ENCODE data around the gene FEN1.

The FEN1 gene

DNA sequence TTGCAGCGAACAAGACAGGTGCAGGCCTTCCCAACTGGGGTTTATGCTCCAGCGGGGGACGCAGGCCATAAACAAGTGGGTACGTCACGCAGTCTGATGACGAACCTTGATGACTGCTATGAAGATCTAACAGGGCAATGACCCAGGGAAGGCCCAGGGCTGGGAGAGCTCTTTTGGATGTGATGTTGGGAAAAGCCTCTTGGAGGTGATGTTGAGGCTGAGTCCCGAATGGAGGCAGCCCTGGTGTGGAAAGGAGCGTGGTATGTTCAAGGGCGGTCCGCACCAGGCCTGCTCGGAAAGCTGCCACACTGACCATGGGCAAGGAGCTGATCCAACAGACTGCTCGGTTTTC is 41.2 kb downstream of the FEN1 start:
- H3K4me3 ChIP-seq (ENCODE audit: low read length in 2 of 2): no peak overlapping the region
- H2BK12ac ChIP-seq (ENCODE audit: low read length): no peak overlapping the region
- H4K91ac ChIP-seq (ENCODE audit: low read depth, low read length, poor library complexity): no peak overlapping the region
- H3K18ac ChIP-seq (ENCODE audit: low read length): no peak overlapping the region
- WGBS, 2 donors (ENCODE audit: extremely low coverage in 2 of 2, insufficient read length in 2 of 2, insufficient replicate concordance in 1 of 2): no CpG with 5 or more reads among the region's 12 CpGs
- no peak overlapping the region for H2AFZ ChIP-seq (ENCODE audit: low read length)
- no peak overlapping the region for H2AK5ac ChIP-seq (ENCODE audit: low read depth, low read length)
- peak overlapping the region; percentile 38 for H3K9ac ChIP-seq (ENCODE audit: low read depth, low read length, poor library complexity)
- peaks cover 39 to 55% of the 10 kb centered on the region in 2 donors for H3K4me1 ChIP-seq (ENCODE audit: control insufficient read depth in 2 of 2, insufficient read depth in 1 of 2, low read depth in 1 of 2, low read length in 2 of 2)
- peaks cover 21% of the 10 kb centered on the region for H3K79me1 ChIP-seq (ENCODE audit: low read depth, low read length)
- peak overlapping the region; percentile 10 for H2BK5ac ChIP-seq (ENCODE audit: low read length)
- no peak overlapping the region for H4K8ac ChIP-seq (ENCODE audit: low read depth, low read length)
- peak overlapping the region; percentile 56 for H3K23ac ChIP-seq (ENCODE audit: low read depth, low read length, poor library complexity)
- no peaks in the 10 kb centered on the region for H3K27me3 ChIP-seq (ENCODE audit: control insufficient read depth in 3 of 3, insufficient read depth in 3 of 3, low read depth in 1 of 3, low read length in 3 of 3)
- no peak overlapping the region for H2BK120ac ChIP-seq (ENCODE audit: low read depth, low read length)
- no peak overlapping the region for H2BK15ac ChIP-seq (ENCODE audit: low read length)
- H3K14ac ChIP-seq (ENCODE audit: low read length): no peak overlapping the region
- no peak overlapping the region for H3K4me2 ChIP-seq (ENCODE audit: insufficient read depth, low read length, poor library complexity, severe bottlenecking)
- H3K4ac ChIP-seq (ENCODE audit: low read length): no peak overlapping the region
- peaks cover 49 to 98% of the 10 kb centered on the region in 2 donors for H3K36me3 ChIP-seq (replicated peaks in 1 of 2; ENCODE audit: control insufficient read depth in 2 of 2, insufficient read depth in 2 of 2, low read length in 2 of 2)
- no peak for DNase-seq (ENCODE audit: low spot score)
- H3K9me3 ChIP-seq (replicated peaks in 1 of 2; ENCODE audit: control insufficient read depth in 2 of 2, insufficient read depth in 1 of 2, low read depth in 1 of 2, low read length in 2 of 2): no peaks in the 10 kb centered on the region
- peak overlapping the region; percentile 18 for H3K27ac ChIP-seq (replicated peaks; ENCODE audit: low read length)

DNA sequence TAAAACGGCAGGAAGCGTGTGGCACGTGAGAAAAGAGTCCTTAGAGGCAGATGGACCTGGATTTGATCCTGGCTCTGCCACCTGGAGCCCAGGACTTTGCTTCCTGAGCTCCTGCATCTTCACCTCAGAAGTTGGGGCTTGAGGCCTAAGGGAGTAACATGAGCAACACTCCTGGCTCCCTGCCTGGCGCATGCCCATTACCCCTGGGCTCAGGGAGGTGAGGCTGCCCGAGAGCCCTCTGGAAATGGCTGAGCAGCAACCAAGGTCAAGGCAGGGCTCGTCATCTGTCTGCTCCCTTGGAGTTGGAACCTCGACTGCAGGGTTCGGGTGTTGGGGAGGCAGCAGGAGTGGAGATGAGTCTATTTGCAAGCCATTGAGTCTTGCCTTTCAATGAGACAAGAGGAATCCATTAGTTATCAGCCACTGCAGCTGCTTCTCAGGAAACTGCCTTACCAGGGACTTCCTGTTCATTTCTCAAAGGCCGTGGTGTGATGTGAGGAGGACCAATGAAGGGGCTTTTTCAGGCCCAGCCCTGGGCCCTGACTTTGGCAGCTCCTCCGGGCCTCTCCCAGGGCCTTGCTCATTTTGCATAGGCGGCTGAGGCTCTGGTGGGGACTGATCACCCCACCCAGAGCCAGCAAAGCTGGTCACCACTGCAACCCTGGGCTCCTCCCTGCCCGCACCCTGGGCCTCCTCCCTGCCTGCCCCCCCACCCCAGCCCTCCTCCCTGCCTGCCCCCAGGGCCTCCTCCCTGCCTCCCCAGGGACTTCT is 41.8 kb downstream of the FEN1 start:
- Histone ChIP-seq H2AFZ (ENCODE audit: low read length) (no peak overlapping the region), H2BK5ac (ENCODE audit: low read length) (peak overlapping the region; percentile 10), H3K23ac (ENCODE audit: low read depth, low read length, poor library complexity) (peak overlapping the region; percentile 56), H3K9ac (ENCODE audit: low read depth, low read length, poor library complexity) (peak overlapping the region; percentile 38), H2BK12ac (ENCODE audit: low read length) (no peak overlapping the region), H2AK5ac (ENCODE audit: low read depth, low read length) (no peak overlapping the region), H4K91ac (ENCODE audit: low read depth, low read length, poor library complexity) (no peak overlapping the region), H3K9me3 (replicated peaks in 1 of 2; ENCODE audit: control insufficient read depth in 2 of 2, insufficient read depth in 1 of 2, low read depth in 1 of 2, low read length in 2 of 2) (no peaks in the 10 kb centered on the region), H3K4me3 (ENCODE audit: low read length in 2 of 2) (no peak overlapping the region), H3K4me1 (ENCODE audit: control insufficient read depth in 2 of 2, insufficient read depth in 1 of 2, low read depth in 1 of 2, low read length in 2 of 2) (peaks cover 39 to 53% of the 10 kb centered on the region in 2 donors), H2BK120ac (ENCODE audit: low read depth, low read length) (no peak overlapping the region), H3K27ac (replicated peaks; ENCODE audit: low read length) (peak overlapping the region; percentile 18), H3K18ac (ENCODE audit: low read length) (no peak overlapping the region), H3K36me3 (replicated peaks in 1 of 2; ENCODE audit: control insufficient read depth in 2 of 2, insufficient read depth in 2 of 2, low read length in 2 of 2) (peaks cover 52 to 99% of the 10 kb centered on the region in 2 donors), H2BK15ac (ENCODE audit: low read length) (no peak overlapping the region), H4K8ac (ENCODE audit: low read depth, low read length) (no peak overlapping the region), H3K4me2 (ENCODE audit: insufficient read depth, low read length, poor library complexity, severe bottlenecking) (no peak overlapping the region), H3K79me1 (ENCODE audit: low read depth, low read length) (peaks cover 22% of the 10 kb centered on the region), H3K27me3 (ENCODE audit: control insufficient read depth in 3 of 3, insufficient read depth in 3 of 3, low read depth in 1 of 3, low read length in 3 of 3) (no peaks in the 10 kb centered on the region), H3K4ac (ENCODE audit: low read length) (no peak overlapping the region), H3K14ac (ENCODE audit: low read length) (no peak overlapping the region)
- no CpG with 5 or more reads among the region's 12 CpGs for WGBS, 2 donors (ENCODE audit: extremely low coverage in 2 of 2, insufficient read length in 2 of 2, insufficient replicate concordance in 1 of 2)
- no peak for DNase-seq (ENCODE audit: low spot score)

DNA sequence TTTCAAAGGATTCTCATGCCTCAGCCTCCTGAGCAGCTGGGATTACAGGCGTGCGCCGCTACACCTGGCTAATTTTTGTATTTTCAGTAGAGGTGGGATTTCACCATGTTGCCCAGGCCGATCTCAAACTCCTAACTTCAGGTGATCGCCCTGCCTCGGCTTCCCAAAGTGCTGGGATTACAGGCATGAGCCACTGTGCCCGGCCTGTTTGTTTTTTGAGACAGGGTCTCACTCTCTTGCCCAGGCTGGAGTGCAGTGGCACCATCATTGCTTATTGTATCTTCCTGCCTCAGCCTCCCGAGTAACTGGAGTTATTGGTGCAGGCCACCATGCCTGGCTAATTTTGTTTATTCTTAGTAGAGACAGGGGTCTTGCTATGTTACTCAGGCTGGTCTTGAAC is 43.5 kb downstream of the FEN1 start:
- H3K14ac ChIP-seq (ENCODE audit: low read length): no peak overlapping the region
- no peak overlapping the region for H2BK15ac ChIP-seq (ENCODE audit: low read length)
- no peak overlapping the region for H4K91ac ChIP-seq (ENCODE audit: low read depth, low read length, poor library complexity)
- H3K18ac ChIP-seq (ENCODE audit: low read length): no peak overlapping the region
- H2BK120ac ChIP-seq (ENCODE audit: low read depth, low read length): no peak overlapping the region
- no peaks in the 10 kb centered on the region for H3K27me3 ChIP-seq (ENCODE audit: control insufficient read depth in 3 of 3, insufficient read depth in 3 of 3, low read depth in 1 of 3, low read length in 3 of 3)
- no peak overlapping the region for H3K27ac ChIP-seq (replicated peaks; ENCODE audit: low read length)
- H2BK5ac ChIP-seq (ENCODE audit: low read length): no peak overlapping the region
- no peak overlapping the region for H2AFZ ChIP-seq (ENCODE audit: low read length)
- no peak overlapping the region for H2BK12ac ChIP-seq (ENCODE audit: low read length)
- H3K36me3 ChIP-seq (replicated peaks in 1 of 2; ENCODE audit: control insufficient read depth in 2 of 2, insufficient read depth in 2 of 2, low read length in 2 of 2): peaks cover 66 to 99% of the 10 kb centered on the region in 2 donors
- H4K8ac ChIP-seq (ENCODE audit: low read depth, low read length): no peak overlapping the region
- no peak for DNase-seq (ENCODE audit: low spot score)
- no peak overlapping the region for H3K4me2 ChIP-seq (ENCODE audit: insufficient read depth, low read length, poor library complexity, severe bottlenecking)
- peaks cover 33 to 36% of the 10 kb centered on the region in 2 donors for H3K4me1 ChIP-seq (ENCODE audit: control insufficient read depth in 2 of 2, insufficient read depth in 1 of 2, low read depth in 1 of 2, low read length in 2 of 2)
- no CpG with 5 or more reads among the region's 8 CpGs for WGBS, 2 donors (ENCODE audit: extremely low coverage in 2 of 2, insufficient read length in 2 of 2, insufficient replicate concordance in 1 of 2)
- no peak overlapping the region for H3K4ac ChIP-seq (ENCODE audit: low read length)
- no peaks in the 10 kb centered on the region for H3K9me3 ChIP-seq (replicated peaks in 1 of 2; ENCODE audit: control insufficient read depth in 2 of 2, insufficient read depth in 1 of 2, low read depth in 1 of 2, low read length in 2 of 2)
- H3K79me1 ChIP-seq (ENCODE audit: low read depth, low read length): peaks cover 34% of the 10 kb centered on the region
- H3K23ac ChIP-seq (ENCODE audit: low read depth, low read length, poor library complexity): no peak overlapping the region
- H3K9ac ChIP-seq (ENCODE audit: low read depth, low read length, poor library complexity): no peak overlapping the region
- no peak overlapping the region for H2AK5ac ChIP-seq (ENCODE audit: low read depth, low read length)
- H3K4me3 ChIP-seq (ENCODE audit: low read length in 2 of 2): no peak overlapping the region

DNA sequence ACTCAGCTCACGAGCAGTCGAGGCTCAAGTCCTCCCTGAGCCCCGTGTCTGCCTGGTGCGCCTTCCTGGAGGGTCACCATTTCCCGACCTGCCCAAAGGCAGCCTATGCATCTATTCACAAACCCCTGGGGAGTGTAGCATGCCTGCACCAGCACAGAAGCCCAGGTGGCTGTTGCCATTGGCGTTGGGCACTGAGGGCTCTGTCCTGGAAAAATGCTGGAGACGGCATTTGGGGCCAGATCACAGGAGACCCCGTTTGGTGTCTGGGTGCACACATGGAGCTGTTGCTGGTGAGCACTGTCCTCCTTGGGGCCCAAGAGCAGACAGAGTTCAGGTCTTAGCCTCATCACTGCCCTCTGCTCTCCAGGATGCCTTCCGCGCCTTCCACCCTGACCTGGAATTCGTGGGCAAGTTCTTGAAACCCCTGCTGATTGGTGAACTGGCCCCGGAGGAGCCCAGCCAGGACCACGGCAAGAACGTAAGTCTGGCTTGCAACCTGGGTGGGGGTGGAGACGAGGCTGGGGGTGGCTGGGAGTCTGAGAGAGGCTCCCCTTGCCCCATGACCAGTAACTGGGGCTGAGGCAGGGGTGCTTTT is 44.8 kb downstream of the FEN1 start:
- H2AK5ac ChIP-seq (ENCODE audit: low read depth, low read length): no peak overlapping the region
- peaks cover 68 to 99% of the 10 kb centered on the region in 2 donors for H3K36me3 ChIP-seq (replicated peaks in 1 of 2; ENCODE audit: control insufficient read depth in 2 of 2, insufficient read depth in 2 of 2, low read length in 2 of 2)
- no peak for DNase-seq (ENCODE audit: low spot score)

More for the DNA sequence above, 44.8 kb downstream of the FEN1 start:
- H4K8ac ChIP-seq (ENCODE audit: low read depth, low read length): no peak overlapping the region
- no peak overlapping the region for H2BK15ac ChIP-seq (ENCODE audit: low read length)
- H3K9ac ChIP-seq (ENCODE audit: low read depth, low read length, poor library complexity): no peak overlapping the region
- no peak overlapping the region for H2BK12ac ChIP-seq (ENCODE audit: low read length)
- no peak overlapping the region for H3K18ac ChIP-seq (ENCODE audit: low read length)
- H2BK120ac ChIP-seq (ENCODE audit: low read depth, low read length): no peak overlapping the region
- H4K91ac ChIP-seq (ENCODE audit: low read depth, low read length, poor library complexity): no peak overlapping the region
- H3K27me3 ChIP-seq (ENCODE audit: control insufficient read depth in 3 of 3, insufficient read depth in 3 of 3, low read depth in 1 of 3, low read length in 3 of 3): no peaks in the 10 kb centered on the region
- H3K23ac ChIP-seq (ENCODE audit: low read depth, low read length, poor library complexity): peak overlapping the region; percentile 50
- no peak overlapping the region for H3K4me3 ChIP-seq (ENCODE audit: low read length in 2 of 2)
- no CpG with 5 or more reads among the region's 15 CpGs for WGBS, 2 donors (ENCODE audit: extremely low coverage in 2 of 2, insufficient read length in 2 of 2, insufficient replicate concordance in 1 of 2)
- H3K27ac ChIP-seq (replicated peaks; ENCODE audit: low read length): no peak overlapping the region
- no peak overlapping the region for H2AFZ ChIP-seq (ENCODE audit: low read length)
- no peak overlapping the region for H2BK5ac ChIP-seq (ENCODE audit: low read length)
- H3K14ac ChIP-seq (ENCODE audit: low read length): no peak overlapping the region
- H3K4me1 ChIP-seq (ENCODE audit: control insufficient read depth in 2 of 2, insufficient read depth in 1 of 2, low read depth in 1 of 2, low read length in 2 of 2): peaks cover 21 to 23% of the 10 kb centered on the region in 2 donors
- no peak overlapping the region for H3K4me2 ChIP-seq (ENCODE audit: insufficient read depth, low read length, poor library complexity, severe bottlenecking)
- H3K79me1 ChIP-seq (ENCODE audit: low read depth, low read length): peaks cover 40% of the 10 kb centered on the region
- H3K4ac ChIP-seq (ENCODE audit: low read length): no peak overlapping the region
- H3K9me3 ChIP-seq (replicated peaks in 1 of 2; ENCODE audit: control insufficient read depth in 2 of 2, insufficient read depth in 1 of 2, low read depth in 1 of 2, low read length in 2 of 2): no peaks in the 10 kb centered on the region

Data from neuronal stem cell (in vitro differentiated cells).